Smooth muscle cell (in vitro differentiated cells): ENCODE results near the gene LAYN. TPM values are rescaled to one million over a fixed set of nuclear protein-coding genes. Genes with fewer than 3 reads are reported as not detected.

Source experiments
- DNase-seq: peaks from one replicate; lab custom pipeline; 2025; ENCODE audit not compliant: unreplicated experiment; lab: John Stamatoyannopoulos, UW
- H2AFZ ChIP-seq: fragments of 200-600 bp; sonication (generic); 2 replicates; pipeline ENCODE4 v1.6.0; 2016; ENCODE audit warnings: antibody characterized with exemption, low read depth, mild to moderate bottlenecking
- H3F3A ChIP-seq: fragments of 200-600 bp; sonication (generic); 2 replicates; pipeline ENCODE4 v1.6.0; 2017; ENCODE audit warnings: antibody characterized with exemption, low read depth
- H3K27ac ChIP-seq: fragments of 200-600 bp; sonication (generic); 2 replicates; pipeline ENCODE4 v1.5.1; 2016; ENCODE audit warnings: low read depth, mild to moderate bottlenecking
- H3K27me3 ChIP-seq: fragments of 200-600 bp; sonication (generic); 2 replicates; pipeline ENCODE4 v1.6.1; 2016; ENCODE audit warnings: low read depth, mild to moderate bottlenecking
- H3K36me3 ChIP-seq: fragments of 200-600 bp; sonication (generic); 2 replicates; pipeline ENCODE4 v1.5.1; 2016; ENCODE audit warnings: low read depth
- H3K4me1 ChIP-seq: fragments of 200-600 bp; sonication (generic); 2 replicates; pipeline ENCODE4 v1.5.1; 2016; ENCODE audit warnings: low read depth
- H3K4me2 ChIP-seq: fragments of 200-600 bp; sonication (generic); 2 replicates; pipeline ENCODE4 v1.6.0; 2016; ENCODE audit warnings: mild to moderate bottlenecking
- H3K4me3 ChIP-seq: fragments of 200-600 bp; sonication (generic); 2 replicates; pipeline ENCODE4 v1.5.1; 2016; ENCODE audit warnings: mild to moderate bottlenecking
- H3K79me2 ChIP-seq: fragments of 200-600 bp; sonication (generic); 2 replicates; pipeline ENCODE4 v1.6.0; 2016; ENCODE audit warnings: low read depth, mild to moderate bottlenecking
- H3K9ac ChIP-seq: fragments of 200-600 bp; sonication (generic); 2 replicates; pipeline ENCODE4 v1.6.0; 2016; ENCODE audit warnings: low read depth
- H3K9me3 ChIP-seq: fragments of 200-600 bp; sonication (generic); replicated peaks from 2 replicates; pipeline ENCODE4 v1.5.1; 2016; ENCODE audit warnings: low read depth
- H4K20me1 ChIP-seq: fragments of 200-600 bp; sonication (generic); 2 replicates; pipeline ENCODE4 v1.6.0; 2016; ENCODE audit warnings: low read depth
- CTCF ChIP-seq: fragments of 200-600 bp; sonication (generic); IDR thresholded peaks from 2 replicates; pipeline ENCODE4 v1.5.1; 2017; ENCODE audit warnings: borderline replicate concordance, mild to moderate bottlenecking, antibody characterized with exemption; ENCODE audit not compliant: insufficient read depth, poor library complexity, severe bottlenecking
- WGBS: methylation state at CpG from one replicate; pipeline ENCODE4 v1.1.7; 2016; ENCODE audit warnings: low lambda C conversion rate; 5-methylcytosine and 5-hydroxymethylcytosine counted together
- polyA plus RNA-seq: library from polyadenylated mRNA; unstranded; fragments of >200 nt; fragmentation: Nextera tagmentation; extraction: Ambion mirVana; gene quantifications from 2 replicates; pipeline ENCODE4 v1.2.1, GENCODE V29; 2016
- total RNA-seq: library from RNA; depleted of rRNA; stranded (reverse); fragments of >200 nt; gene quantifications from 2 replicates; pipeline ENCODE4 v1.2.3, GENCODE V29; 2014

LAYN gene
- total and polyA plus RNA-seq, 2 experiments from 2014 or later: 52.6 to 67.4 TPM

GRCh38 chr11:111524056-111524455, 16.5 kb upstream of the LAYN start:
- no peak overlapping the region for H3K9ac ChIP-seq
- TF ChIP-seq CTCF: no peak
- H3K4me3 ChIP-seq: no peak overlapping the region
- H3K79me2 ChIP-seq: no peaks in the 10 kb centered on the region
- H3K27ac ChIP-seq: no peak overlapping the region
- H3K36me3 ChIP-seq: no peaks in the 10 kb centered on the region
- no peaks in the 10 kb centered on the region for H3K27me3 ChIP-seq
- H3F3A ChIP-seq: peaks cover 9% of the 10 kb centered on the region
- no peaks in the 10 kb centered on the region for H3K9me3 ChIP-seq
- 78% methylated on average over 1 of the region's 1 CpG for WGBS
- no peak overlapping the region for H3K4me2 ChIP-seq
- no peak for DNase-seq
- H4K20me1 ChIP-seq: no peaks in the 10 kb centered on the region
- no peaks in the 10 kb centered on the region for H3K4me1 ChIP-seq
- H2AFZ ChIP-seq: no peak overlapping the region

GRCh38 chr11:111525456-111525855, 15.1 kb upstream of the LAYN start:
- DNase-seq: no peak
- Histone ChIP-seq H3K4me2 (no peak overlapping the region), H3F3A (peaks cover 16% of the 10 kb centered on the region), H3K9ac (no peak overlapping the region), H2AFZ (no peak overlapping the region), H3K4me1 (peaks cover 8% of the 10 kb centered on the region), H3K4me3 (no peak overlapping the region), H3K9me3 (no peaks in the 10 kb centered on the region), H3K27ac (peak overlapping the region; percentile 81), H3K79me2 (no peaks in the 10 kb centered on the region), H3K27me3 (no peaks in the 10 kb centered on the region), H4K20me1 (no peaks in the 10 kb centered on the region), H3K36me3 (no peaks in the 10 kb centered on the region)
- no peak for TF ChIP-seq CTCF
- 83% methylated on average over 1 of the region's 1 CpG for WGBS

GRCh38 chr11:111526501-111526900, 14.0 kb upstream of the LAYN start:
- Histone ChIP-seq H3K27ac (peak overlapping the region; percentile 81), H3K9me3 (no peaks in the 10 kb centered on the region), H3K4me2 (no peak overlapping the region), H3F3A (peaks cover 20% of the 10 kb centered on the region), H3K4me1 (peaks cover 18% of the 10 kb centered on the region), H3K9ac (peak overlapping the region; percentile 21), H3K79me2 (no peaks in the 10 kb centered on the region), H2AFZ (no peak overlapping the region), H4K20me1 (no peaks in the 10 kb centered on the region), H3K27me3 (no peaks in the 10 kb centered on the region), H3K36me3 (no peaks in the 10 kb centered on the region), H3K4me3 (no peak overlapping the region)
- no peak for DNase-seq
- 91% methylated on average over 1 of the region's 1 CpG for WGBS
- no peak for TF ChIP-seq CTCF

- no peaks in the 10 kb centered on the region for H4K20me1 ChIP-seq
- H3K27me3 ChIP-seq: no peaks in the 10 kb centered on the region
- H3K9ac ChIP-seq: peak overlapping the region; percentile 21
- H3K36me3 ChIP-seq: no peaks in the 10 kb centered on the region
- H3K79me2 ChIP-seq: no peaks in the 10 kb centered on the region
- 93% methylated on average over 1 of the region's 1 CpG for WGBS
- TF ChIP-seq CTCF: no peak
- H3K27ac ChIP-seq: peak overlapping the region; percentile 81
- H3K4me2 ChIP-seq: no peak overlapping the region
- peaks cover 21% of the 10 kb centered on the region for H3F3A ChIP-seq
- no peaks in the 10 kb centered on the region for H3K9me3 ChIP-seq
- no peak overlapping the region for H2AFZ ChIP-seq
- no peak for DNase-seq
- peaks cover 23% of the 10 kb centered on the region for H3K4me1 ChIP-seq
- H3K4me3 ChIP-seq: no peak overlapping the region
Measured at GRCh38 chr11:111527279-111527678, 13.2 kb upstream of the LAYN start.
